Embryonic facial prominence (tissue), 1 donor: ENCODE measurements around the gene ELL.
"Not testable (repeated sequence)": the region's sequence is repeated elsewhere in the genome, so short reads cannot be mapped to it uniquely, and the experiment has no call there.

ENCODE experiments used
- DNase-seq: peaks from one replicate; pipeline ENCODE4 v3.0.0-alpha.2; 2016; ENCODE audit errors: extremely low spot score

Gene ELL

GRCh38 chr19:18422530-18423191 is 99.2 kb downstream of the ELL start:
- DNase-seq: no peak

DNA sequence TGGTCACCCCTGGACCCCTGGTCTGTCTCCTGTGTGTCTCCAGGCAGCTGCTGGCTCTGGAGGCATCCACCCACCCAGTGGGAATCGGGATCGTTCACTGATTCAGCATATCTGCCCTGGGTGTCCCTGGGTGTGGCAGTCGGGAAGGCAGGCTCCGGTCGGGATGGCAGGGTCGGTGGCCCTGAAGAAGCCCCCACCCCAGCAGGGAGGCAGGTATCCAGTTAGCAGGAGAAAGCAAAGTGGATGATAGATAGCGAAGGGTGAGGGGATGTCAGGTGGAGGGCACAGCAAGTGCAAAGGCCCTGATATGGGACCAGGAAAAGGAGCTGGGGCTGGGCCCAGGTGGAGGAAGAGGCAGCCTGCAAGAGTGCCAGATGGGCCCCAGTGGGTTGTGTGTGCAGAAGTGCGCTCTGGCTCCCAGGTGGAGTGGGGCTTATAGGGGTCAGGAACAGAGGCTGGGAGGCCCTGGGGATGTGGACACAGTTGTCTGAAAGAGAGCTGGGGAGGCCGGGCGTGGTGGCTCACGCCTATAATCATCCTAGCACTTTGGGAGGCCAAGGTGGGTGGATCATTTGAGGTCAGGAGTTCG is 100.4 kb downstream of the ELL start:
- DNase-seq: no peak

- DNase-seq: no peak
Measured at GRCh38 chr19:18420930-18421329, 100.9 kb downstream of the ELL start.

DNA sequence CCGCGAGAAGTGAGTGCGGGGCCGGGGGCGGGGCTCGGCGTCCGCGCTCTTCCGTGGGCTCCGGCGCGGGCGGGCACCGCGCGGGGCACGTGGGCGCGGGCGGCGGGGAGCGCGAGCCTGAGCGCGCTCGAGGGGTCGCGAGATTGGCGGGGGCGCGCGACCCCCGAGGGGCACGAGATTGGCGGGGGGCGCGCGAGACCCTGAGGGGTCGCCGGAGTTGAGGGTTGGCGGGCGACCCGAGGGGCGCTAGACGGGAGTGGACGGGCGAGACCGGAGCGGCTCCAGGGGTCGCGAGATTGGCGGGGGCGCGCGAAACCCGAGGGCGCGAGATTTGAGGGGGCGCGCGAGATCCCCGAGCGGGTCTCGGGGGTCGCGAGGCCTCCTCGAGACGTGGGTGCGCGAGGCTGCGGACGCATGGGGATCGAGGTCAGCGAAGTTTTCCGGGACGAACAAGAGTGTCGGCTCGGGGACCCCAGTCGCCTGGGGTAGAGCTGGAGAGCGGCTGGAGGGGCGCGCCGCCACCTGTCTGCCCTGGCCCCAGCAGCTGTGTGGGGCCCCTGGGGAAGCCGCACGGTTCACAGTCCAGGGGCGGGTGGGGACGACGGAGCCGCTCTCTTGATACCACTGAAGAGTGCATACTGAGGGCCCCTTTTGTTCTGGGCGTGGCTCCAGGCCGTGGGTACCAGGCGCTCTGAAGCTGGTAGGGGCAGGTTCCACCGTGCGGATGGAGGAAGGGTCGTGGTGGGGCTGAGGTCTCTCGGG is 102.0 kb downstream of the ELL start:
- no peak for DNase-seq

GRCh38 chr19:18419195-18419698 is 102.6 kb downstream of the ELL start, which contains the start of gene SSBP4:
Gene SSBP4, plus strand, starts transcription at chr19:18419398. Its CDS starts 251 bp downstream, at chr19:18419649.
- DNase-seq: no peak

GRCh38 chr19:18418483-18419194 is 103.2 kb downstream of the ELL start:
- DNase-seq: no peak

GRCh38 chr19:18418029-18418482 is 103.8 kb downstream of the ELL start:
- DNase-seq: no peak

DNA sequence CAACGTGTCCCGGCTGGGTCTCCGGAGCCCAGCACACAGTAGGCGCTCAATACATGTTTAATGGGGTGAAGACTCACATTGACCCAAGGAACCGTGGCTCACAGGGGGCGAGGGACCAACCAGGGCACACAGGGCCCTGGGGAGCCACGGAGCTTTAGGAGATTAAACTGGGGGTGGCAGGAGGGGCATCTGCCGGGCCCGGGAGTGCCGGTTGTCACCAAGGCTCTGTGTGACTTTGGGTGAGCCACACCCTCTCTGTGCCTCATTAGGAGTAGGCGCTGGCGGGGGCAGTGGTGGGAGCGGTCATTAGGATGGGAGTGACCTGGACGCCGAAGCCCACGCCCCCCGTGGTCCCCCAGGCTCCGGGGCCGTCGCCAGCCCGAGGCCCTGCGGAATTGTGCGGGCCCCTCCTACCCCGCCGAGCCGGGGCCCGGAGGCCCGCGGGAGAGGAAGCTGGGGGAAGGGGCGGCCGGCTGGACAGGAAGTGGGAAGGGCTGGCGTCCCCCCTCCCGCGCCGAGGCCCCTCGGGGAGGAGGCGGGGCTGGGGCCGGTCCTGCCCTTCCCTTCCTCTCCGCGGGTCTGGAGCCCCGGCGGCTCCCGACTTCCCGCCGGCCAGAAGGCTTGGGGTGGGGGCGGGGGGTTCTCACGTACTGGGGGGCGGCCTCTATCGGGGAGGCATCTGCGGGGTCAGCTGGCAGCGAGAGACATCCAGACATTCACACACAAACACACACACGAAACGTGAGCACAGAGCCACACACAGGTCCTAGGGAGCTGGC is 104.4 kb downstream of the ELL start:
- DNase-seq: no peak

DNA sequence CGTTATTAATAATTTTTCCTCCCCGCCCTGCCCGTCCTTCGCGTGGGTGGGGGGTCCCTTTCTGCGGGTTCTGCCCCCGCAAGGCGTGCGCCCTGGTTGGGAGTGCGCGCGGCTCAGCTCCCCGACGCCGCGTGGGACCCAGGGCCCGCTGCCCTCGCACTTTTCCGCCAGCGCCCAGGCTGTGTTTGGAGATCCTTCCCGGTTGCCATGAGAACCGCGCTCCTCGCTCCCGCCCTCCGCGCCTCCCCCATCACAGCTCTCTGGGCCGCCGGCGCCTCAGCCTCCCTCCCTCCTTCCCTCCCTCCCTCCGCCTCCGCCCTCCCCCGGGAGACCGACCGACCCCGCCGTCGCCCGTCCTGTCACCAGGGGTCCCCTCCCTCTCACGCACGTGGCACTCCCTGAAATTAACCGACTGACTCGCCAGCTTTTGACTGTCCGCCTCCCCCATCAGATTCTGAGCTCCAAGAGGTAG is 105.1 kb downstream of the ELL start:
- peak; percentile 87 for DNase-seq

DNA sequence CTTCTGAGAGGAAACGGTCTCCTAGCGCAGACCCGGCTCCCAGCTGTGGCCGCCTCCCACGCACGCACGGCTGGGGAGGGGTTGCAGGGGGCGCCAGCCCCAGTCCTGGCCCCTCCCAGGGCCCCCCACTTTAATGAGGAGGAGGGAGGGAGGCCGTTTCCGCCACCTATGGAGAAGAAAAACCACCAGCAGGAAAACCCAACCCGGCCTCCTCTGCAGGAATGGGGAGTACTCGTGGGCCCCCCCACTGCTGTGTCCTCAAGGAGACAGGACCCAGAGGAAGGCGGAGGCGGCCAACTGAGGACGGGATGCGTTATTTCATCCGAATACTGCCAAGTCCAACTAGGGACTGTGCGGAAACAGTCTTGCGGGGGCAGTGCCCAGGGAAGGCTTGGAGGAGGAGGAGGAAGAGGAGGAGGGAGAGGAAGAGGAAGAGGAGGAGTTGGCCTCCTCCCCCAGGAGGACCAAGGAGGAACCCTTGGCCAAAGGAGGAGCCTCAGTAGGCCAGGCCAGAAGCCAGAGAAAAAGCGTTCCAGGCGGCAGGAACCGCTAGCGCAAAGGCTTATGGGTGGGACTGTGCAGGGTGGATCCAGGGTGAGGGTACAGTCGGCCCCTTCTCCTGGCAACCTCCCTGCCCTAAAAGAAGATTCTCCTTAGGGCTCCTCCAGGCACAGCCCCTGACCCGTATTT is 106.5 kb downstream of the ELL start:
- DNase-seq: no peak

DNA sequence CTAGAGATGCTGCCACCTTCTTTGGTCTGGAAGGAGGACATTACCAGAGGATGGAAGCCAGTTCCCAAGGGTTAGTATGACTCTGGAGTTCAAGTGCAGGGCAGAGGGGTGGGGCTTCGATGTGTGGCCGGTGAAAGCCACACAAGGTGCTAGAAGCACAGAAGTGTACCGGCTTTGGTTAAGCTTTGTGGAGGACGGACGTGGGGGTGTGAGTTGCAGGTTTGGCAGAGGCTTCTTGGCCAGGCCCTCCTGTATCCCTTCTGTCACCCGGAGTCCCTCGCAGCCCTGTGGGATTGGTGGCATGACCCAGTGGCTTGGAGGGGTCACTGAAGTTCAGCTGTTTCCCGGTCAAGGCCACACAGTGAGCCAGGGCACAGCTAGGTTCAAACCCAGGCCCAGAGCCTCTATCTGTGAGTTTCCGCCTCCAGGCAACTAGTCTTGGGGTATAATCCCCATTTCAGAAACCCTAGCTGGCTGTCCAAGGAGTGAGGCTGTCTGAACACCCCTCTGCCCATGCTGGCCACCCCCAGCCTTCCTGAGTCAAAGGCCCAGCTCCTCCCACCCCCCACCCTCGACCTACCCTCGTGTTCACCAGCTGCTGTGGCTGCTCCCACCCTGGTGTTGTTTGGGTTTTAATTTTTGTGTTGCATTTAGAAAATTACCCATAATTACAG is 107.2 kb downstream of the ELL start:
- no peak for DNase-seq

DNA sequence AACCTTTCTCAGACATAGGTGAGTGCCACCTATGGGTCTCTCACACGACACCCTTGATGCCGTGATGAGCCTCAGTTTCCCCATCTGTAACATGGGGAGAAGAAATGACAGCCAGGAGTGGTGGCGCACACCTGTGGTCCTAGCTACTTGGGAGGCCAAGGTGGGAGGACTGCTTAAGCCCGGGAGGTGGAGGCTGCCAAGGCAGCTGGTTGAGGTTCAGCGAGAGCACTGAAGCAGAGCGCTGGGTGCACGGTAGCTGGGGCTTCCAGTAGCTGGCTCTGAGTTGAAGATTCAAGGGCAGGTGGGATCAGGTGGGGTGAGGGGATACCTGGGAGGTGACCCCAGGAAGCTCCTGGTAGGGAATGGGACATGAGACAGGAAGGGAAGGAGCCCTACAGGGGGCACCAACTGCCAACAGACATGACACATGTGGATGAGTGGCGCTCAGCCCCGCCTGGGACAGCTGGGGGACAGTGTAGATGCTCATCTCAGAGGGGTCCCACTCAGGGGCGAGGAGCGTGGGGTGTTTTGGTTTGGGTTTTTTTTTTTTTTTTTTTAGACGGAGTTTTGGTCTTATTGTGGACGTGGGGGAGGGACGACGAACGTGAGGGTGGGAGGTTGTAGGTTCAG is 109.1 kb downstream of the ELL start:
- DNase-seq: no peak

DNA sequence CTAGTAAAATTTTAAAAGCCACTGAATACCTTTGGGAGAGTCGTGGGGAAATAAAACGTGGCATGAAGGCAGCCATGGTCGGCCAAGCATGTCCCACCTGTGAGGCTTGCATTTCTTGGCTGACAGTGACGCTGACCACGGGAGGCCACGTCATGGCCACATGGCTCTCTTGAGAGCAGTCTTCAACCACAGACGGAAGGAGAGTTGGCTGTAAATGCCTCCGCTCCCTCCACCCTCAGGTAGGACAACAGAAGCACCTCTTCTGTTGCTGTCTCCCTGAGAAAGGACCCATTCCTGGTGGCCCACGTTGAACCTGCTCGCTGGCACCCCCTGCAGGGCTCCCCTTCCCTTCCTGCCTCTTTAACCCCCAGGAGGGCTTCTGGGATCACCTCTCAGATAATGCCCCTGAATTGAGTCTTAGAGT is 113.8 kb downstream of the ELL start:
- DNase-seq: no peak

GRCh38 chr19:18406749-18407148 is 115.1 kb downstream of the ELL start:
- DNase-seq: no peak

GRCh38 chr19:18405754-18406153 is 116.1 kb downstream of the ELL start:
- DNase-seq: not testable (repeated sequence)

- not testable (repeated sequence) for DNase-seq
Measured at GRCh38 chr19:18402455-18403248, 119.2 kb downstream of the ELL start.

DNA sequence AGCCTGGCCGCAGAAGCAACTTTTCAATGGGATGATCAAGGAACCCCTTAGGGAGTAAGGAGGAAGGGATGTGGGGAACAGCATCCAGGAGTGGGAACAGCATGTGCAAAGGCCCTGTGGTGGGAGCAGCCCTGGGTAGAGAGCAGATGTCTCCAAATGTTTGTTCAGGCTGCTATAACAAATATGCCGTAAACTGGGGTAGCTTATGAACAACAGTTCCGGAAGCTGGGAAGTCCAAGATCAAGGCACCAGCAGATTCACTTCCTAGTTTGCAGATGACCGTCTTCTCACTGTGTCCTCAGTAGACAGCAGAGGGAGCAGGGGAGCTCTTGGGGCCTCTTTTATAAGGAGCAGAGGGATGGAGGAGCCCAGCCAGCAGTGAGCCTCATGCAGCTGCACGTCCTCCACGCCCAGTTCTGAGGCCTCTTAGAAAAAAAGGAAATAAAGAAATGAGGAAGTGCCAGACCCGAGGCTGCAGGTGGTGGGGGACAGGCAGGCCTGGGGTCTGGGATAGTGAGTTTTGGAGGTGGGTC is 120.2 kb downstream of the ELL start:
- DNase-seq: peak; percentile 36

GRCh38 chr19:18399008-18399407 is 122.9 kb downstream of the ELL start:
- no peak for DNase-seq
